ENCODE results near the gene SF3A1.

- no peak for TF ChIP-seq SP1 (IDR thresholded peaks at IDR 0.05)
- TF ChIP-seq, protein P1, sequence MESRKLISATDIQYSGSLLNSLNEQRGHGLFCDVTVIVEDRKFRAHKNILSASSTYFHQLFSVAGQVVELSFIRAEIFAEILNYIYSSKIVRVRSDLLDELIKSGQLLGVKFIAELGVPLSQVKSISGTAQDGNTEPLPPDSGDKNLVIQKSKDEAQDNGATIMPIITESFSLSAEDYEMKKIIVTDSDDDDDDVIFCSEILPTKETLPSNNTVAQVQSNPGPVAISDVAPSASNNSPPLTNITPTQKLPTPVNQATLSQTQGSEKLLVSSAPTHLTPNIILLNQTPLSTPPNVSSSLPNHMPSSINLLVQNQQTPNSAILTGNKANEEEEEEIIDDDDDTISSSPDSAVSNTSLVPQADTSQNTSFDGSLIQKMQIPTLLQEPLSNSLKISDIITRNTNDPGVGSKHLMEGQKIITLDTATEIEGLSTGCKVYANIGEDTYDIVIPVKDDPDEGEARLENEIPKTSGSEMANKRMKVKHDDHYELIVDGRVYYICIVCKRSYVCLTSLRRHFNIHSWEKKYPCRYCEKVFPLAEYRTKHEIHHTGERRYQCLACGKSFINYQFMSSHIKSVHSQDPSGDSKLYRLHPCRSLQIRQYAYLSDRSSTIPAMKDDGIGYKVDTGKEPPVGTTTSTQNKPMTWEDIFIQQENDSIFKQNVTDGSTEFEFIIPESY (IDR thresholded peaks at IDR 0.05) = no peak
- TF ChIP-seq CTCF (IDR thresholded peaks at IDR 0.05; ENCODE audit: low read depth, low read length, missing input control) = no peak
- no peak for TF ChIP-seq EGR1 (IDR thresholded peaks at IDR 0.05; ENCODE audit: low read depth in 2 of 2)
- TF ChIP-seq, protein P2, sequence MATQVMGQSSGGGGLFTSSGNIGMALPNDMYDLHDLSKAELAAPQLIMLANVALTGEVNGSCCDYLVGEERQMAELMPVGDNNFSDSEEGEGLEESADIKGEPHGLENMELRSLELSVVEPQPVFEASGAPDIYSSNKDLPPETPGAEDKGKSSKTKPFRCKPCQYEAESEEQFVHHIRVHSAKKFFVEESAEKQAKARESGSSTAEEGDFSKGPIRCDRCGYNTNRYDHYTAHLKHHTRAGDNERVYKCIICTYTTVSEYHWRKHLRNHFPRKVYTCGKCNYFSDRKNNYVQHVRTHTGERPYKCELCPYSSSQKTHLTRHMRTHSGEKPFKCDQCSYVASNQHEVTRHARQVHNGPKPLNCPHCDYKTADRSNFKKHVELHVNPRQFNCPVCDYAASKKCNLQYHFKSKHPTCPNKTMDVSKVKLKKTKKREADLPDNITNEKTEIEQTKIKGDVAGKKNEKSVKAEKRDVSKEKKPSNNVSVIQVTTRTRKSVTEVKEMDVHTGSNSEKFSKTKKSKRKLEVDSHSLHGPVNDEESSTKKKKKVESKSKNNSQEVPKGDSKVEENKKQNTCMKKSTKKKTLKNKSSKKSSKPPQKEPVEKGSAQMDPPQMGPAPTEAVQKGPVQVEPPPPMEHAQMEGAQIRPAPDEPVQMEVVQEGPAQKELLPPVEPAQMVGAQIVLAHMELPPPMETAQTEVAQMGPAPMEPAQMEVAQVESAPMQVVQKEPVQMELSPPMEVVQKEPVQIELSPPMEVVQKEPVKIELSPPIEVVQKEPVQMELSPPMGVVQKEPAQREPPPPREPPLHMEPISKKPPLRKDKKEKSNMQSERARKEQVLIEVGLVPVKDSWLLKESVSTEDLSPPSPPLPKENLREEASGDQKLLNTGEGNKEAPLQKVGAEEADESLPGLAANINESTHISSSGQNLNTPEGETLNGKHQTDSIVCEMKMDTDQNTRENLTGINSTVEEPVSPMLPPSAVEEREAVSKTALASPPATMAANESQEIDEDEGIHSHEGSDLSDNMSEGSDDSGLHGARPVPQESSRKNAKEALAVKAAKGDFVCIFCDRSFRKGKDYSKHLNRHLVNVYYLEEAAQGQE (IDR thresholded peaks at IDR 0.05) = no peak
- no peak for TF ChIP-seq JUND (IDR thresholded peaks at IDR 0.05)
- TF ChIP-seq TAF1 (conservative IDR thresholded peaks at IDR 0.05) = no peak
- no peak for TF ChIP-seq GABPA (IDR thresholded peaks at IDR 0.05 in 1 of 2, conservative IDR thresholded peaks at IDR 0.05 in 1 of 2)
These were observed 8.3 kb downstream of the SF3A1 start for GRCh38 chr22:30348404-30348803.

Measured in liver (tissue), 3 donors.